PC-3 (cell line): ENCODE data around the gene OR1D5. TPM values are rescaled to one million over a fixed set of nuclear protein-coding genes. Genes with fewer than 3 reads are reported as not detected.

Experiments used
- ATAC-seq: fragments of 200-7000 bp; cut with Tn5 transposase; 2 replicates; pipeline ENCODE4 v1.9.1; 2020; ENCODE audit warnings: mild to moderate bottlenecking, moderate library complexity
- BruUV-seq: library from RNA; stranded (reverse); fragments of 400-500 nt; replicated peaks from 2 replicates; lab custom pipeline; 2021; lab: Mats Ljungman, UMichigan
- CTCF ChIA-PET: fragments of 300-600 bp; sonication (Branson Sonifier 250); formaldehyde crosslinking; loops from one replicate; lab custom pipeline; 2022; ENCODE audit warnings: antibody characterized with exemption; lab: Charles Lee
- POLR2A ChIA-PET: fragments of 300-600 bp; sonication (Branson Sonifier 250); formaldehyde crosslinking; loops from one replicate; lab custom pipeline; 2022; ENCODE audit warnings: antibody characterized with exemption; ENCODE audit not compliant: unreplicated experiment; lab: Charles Lee
- DNase-seq: peaks from one replicate; pipeline ENCODE4 v3.0.0-alpha.2; 2015
- H2AFZ ChIP-seq: fragments of 300-600 bp; sonication (generic); 2 replicates; pipeline ENCODE4 v1.6.0; 2016; ENCODE audit warnings: antibody characterized with exemption, low read length
- H3F3A ChIP-seq: fragments of 300-600 bp; sonication (generic); one replicate; pipeline ENCODE4 v1.6.0; 2017; ENCODE audit warnings: antibody characterized with exemption, low read length, control low read depth, mild to moderate bottlenecking; ENCODE audit not compliant: unreplicated experiment
- H3K27ac ChIP-seq: fragments of 300-600 bp; sonication (generic); 2 replicates; pipeline ENCODE4 v1.5.1; 2016; ENCODE audit warnings: mild to moderate bottlenecking, low read length
- H3K27me3 ChIP-seq: fragments of 300-600 bp; sonication (generic); 2 replicates; pipeline ENCODE4 v1.6.1; 2016; ENCODE audit warnings: low read length, mixed read lengths
- H3K36me3 ChIP-seq: fragments of 300-600 bp; sonication (generic); 2 replicates; pipeline ENCODE4 v1.6.1; 2016; ENCODE audit warnings: low read depth, mixed run types, low read length, mixed read lengths
- H3K4me1 ChIP-seq: fragments of 300-600 bp; sonication (generic); 2 replicates; pipeline ENCODE4 v1.5.1; 2016; ENCODE audit warnings: low read length; ENCODE audit not compliant: insufficient read depth
- H3K4me2 ChIP-seq: fragments of 300-600 bp; sonication (generic); 2 replicates; pipeline ENCODE4 v1.6.0; 2016; ENCODE audit warnings: low read length
- H3K4me3 ChIP-seq: fragments of 300-600 bp; sonication (generic); 2 replicates; pipeline ENCODE4 v1.5.1; 2016; ENCODE audit warnings: mild to moderate bottlenecking, low read length, mixed read lengths
- H3K79me2 ChIP-seq: fragments of 300-600 bp; sonication (generic); 2 replicates; pipeline ENCODE4 v1.6.1; 2017; ENCODE audit warnings: low read length, mixed read lengths
- H3K9ac ChIP-seq: fragments of 300-600 bp; sonication (generic); 2 replicates; pipeline ENCODE4 v1.6.0; 2016; ENCODE audit warnings: mild to moderate bottlenecking, low read length
- H3K9me2 ChIP-seq: fragments of 300-600 bp; sonication (generic); replicated peaks from 2 replicates; pipeline ENCODE4 v1.6.1; 2016; ENCODE audit warnings: mixed run types, low read length, mixed read lengths
- H3K9me3 ChIP-seq: fragments of 300-600 bp; sonication (generic); 2 replicates; pipeline ENCODE4 v1.6.1; 2016; ENCODE audit warnings: low read length, mixed read lengths
- H4K20me1 ChIP-seq: fragments of 300-600 bp; sonication (generic); 2 replicates; pipeline ENCODE4 v1.6.1; 2016; ENCODE audit warnings: low read length, mixed read lengths
- EZH2 ChIP-seq: fragments of 300-600 bp; sonication (generic); IDR thresholded peaks from one replicate; pipeline ENCODE4 v1.6.1; 2017; ENCODE audit warnings: antibody characterized with exemption, mild to moderate bottlenecking, low read length; ENCODE audit not compliant: unreplicated experiment
- EZH2phosphoT487 ChIP-seq: fragments of 300-600 bp; sonication (generic); IDR thresholded peaks from 2 replicates; pipeline ENCODE4 v1.6.1; 2018; ENCODE audit warnings: mild to moderate bottlenecking, antibody characterized with exemption, low read length, borderline replicate concordance
- intact Hi-C: fragments of 100-400 bp; cut with micrococcal nuclease; formaldehyde crosslinking; loops from 2 replicates; pipeline ENCODE4 v1.9.0; 2023
- total RNA-seq: library from RNA; depleted of rRNA; stranded (reverse); fragments of >200 nt; gene quantifications from 2 replicates; pipeline ENCODE4 v1.2.3, GENCODE V29; 2014
- TF ChIP-seq, protein P1 (sequence below): fragments of 300-600 bp; sonication (generic); conservative IDR thresholded peaks from 2 replicates; pipeline ENCODE4 v1.5.1; 2017; ENCODE audit warnings: antibody characterized with exemption, low read depth, mild to moderate bottlenecking, low read length

Gene OR1D5
- total RNA-seq, 1 experiment from 2014 or later, result not detected

DNA sequence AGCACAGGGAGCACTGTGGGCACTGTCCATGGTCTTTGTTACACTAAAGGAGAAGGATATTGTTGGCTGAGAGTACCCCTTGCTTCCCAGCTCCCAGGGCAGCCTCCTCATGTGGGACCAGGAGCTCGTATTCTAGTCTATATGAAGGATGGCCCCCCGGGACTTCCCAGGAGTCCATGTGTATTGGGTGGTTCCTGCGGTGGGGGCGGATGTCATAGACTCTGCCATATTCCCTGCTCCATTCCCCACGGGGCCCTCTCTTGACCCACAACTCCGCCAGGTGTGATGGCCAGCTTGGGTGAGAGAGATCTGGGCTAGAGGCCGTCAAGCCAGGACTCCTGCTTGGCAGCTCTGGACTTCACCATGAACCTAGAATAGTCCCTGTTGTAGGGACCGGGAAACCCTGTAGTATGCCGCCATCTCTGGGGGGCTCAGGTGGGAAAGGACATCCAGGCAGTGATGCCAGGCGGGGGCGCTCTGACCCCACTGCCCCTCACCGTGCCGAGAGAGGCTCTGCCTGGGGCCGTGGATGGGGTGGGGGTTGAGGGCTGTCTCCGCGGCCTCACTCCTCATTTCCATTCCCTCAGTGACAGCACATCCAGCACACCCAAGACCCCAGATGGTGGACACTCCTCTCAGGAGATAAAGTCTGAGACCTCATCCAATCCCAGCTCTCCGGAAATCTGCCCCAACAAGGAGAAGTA lies 37.8 kb downstream of the OR1D5 start:
- no peak for TF ChIP-seq EZH2phosphoT487
- TF ChIP-seq, protein P1, sequence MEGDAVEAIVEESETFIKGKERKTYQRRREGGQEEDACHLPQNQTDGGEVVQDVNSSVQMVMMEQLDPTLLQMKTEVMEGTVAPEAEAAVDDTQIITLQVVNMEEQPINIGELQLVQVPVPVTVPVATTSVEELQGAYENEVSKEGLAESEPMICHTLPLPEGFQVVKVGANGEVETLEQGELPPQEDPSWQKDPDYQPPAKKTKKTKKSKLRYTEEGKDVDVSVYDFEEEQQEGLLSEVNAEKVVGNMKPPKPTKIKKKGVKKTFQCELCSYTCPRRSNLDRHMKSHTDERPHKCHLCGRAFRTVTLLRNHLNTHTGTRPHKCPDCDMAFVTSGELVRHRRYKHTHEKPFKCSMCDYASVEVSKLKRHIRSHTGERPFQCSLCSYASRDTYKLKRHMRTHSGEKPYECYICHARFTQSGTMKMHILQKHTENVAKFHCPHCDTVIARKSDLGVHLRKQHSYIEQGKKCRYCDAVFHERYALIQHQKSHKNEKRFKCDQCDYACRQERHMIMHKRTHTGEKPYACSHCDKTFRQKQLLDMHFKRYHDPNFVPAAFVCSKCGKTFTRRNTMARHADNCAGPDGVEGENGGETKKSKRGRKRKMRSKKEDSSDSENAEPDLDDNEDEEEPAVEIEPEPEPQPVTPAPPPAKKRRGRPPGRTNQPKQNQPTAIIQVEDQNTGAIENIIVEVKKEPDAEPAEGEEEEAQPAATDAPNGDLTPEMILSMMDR, result no peak
- no peak for TF ChIP-seq EZH2
- peaks cover 20% of the 10 kb centered on the region for H3K36me3 ChIP-seq
- POLR2A ChIA-PET, result no interaction called here

DNA sequence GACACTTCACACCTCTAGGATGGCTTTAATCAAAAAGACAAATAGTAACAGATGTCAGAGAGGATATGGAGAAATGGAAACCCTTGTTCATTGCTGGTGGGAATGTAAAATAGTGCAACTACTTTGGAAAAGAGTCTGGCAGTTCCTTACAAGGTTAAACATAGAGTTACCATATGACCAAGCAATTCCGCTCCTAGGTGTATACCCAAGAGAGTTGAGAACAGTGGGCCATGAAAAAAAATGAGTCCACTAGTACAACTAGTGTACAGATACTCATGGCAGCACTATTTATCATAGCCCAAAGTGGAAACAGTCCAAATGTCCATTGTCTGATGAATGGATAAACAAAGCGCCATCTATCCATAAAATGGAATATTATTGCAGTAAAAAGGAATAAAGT lies 39.1 kb downstream of the OR1D5 start:
- ChIA-PET CTCF (no interaction called here), POLR2A (no interaction called here)
- no peaks in the 10 kb centered on the region for H3F3A ChIP-seq
- no peak overlapping the region for H2AFZ ChIP-seq
- no peak overlapping the region for H3K9ac ChIP-seq
- H4K20me1 ChIP-seq, result no peaks in the 10 kb centered on the region
- BruUV-seq, result no TSS peak
- DNase-seq (no peak), ATAC-seq (no peak)
- H3K36me3 ChIP-seq, result peaks cover 21% of the 10 kb centered on the region
- H3K27ac ChIP-seq, result no peak overlapping the region
- H3K4me1 ChIP-seq, result peaks cover under 1% of the 10 kb centered on the region; the same call in 1 of the 2 replicates
- H3K9me2 ChIP-seq, result no peaks in the 10 kb centered on the region
- H3K79me2 ChIP-seq, result no peaks in the 10 kb centered on the region
- intact Hi-C loops, result no loop called here
- H3K4me2 ChIP-seq, result no peak overlapping the region
- no peaks in the 10 kb centered on the region for H3K27me3 ChIP-seq
- TF ChIP-seq, protein P1, result no peak
- TF ChIP-seq EZH2phosphoT487, result no peak
- no peak for TF ChIP-seq EZH2
- no peak overlapping the region for H3K4me3 ChIP-seq
- H3K9me3 ChIP-seq, result no peaks in the 10 kb centered on the region

More for the DNA sequence above, 37.8 kb downstream of the OR1D5 start:
- H3K4me2 ChIP-seq, result no peak overlapping the region
- DNase-seq (no peak), ATAC-seq (no peak)
- H3K9me2 ChIP-seq, result no peaks in the 10 kb centered on the region
- H3F3A ChIP-seq, result no peaks in the 10 kb centered on the region
- H3K79me2 ChIP-seq, result no peaks in the 10 kb centered on the region
- no peaks in the 10 kb centered on the region for H4K20me1 ChIP-seq
- CTCF ChIA-PET, result no interaction called here
- intact Hi-C loops, result no loop called here
- no peak overlapping the region for H3K9ac ChIP-seq
- peaks cover 9% of the 10 kb centered on the region for H3K4me1 ChIP-seq
- H3K27me3 ChIP-seq, result no peaks in the 10 kb centered on the region
- H3K27ac ChIP-seq, result no peak overlapping the region
- no TSS peak for BruUV-seq
- no peak overlapping the region for H3K4me3 ChIP-seq
- H2AFZ ChIP-seq, result no peak overlapping the region
- H3K9me3 ChIP-seq, result no peaks in the 10 kb centered on the region

DNA sequence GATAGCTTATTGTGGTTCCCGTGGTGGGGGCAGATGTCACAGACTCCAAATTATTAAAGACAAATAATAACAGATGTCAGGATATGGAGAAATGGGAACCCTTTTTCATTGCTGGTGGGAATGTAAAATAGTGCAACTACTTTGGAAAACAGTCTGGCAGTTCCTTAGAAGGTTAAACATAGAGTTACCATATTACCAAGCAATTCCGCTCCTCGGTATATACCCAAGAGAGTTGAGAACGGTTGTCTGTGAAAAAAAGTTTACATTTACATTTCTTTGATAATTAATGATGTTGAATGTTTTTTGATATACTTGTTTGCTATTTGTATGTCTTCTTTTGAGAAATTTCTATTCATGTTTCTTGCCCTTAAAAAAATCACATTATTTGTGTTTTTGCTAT lies 41.2 kb downstream of the OR1D5 start:
- no peaks in the 10 kb centered on the region for H3K27me3 ChIP-seq
- H4K20me1 ChIP-seq, result no peaks in the 10 kb centered on the region
- POLR2A ChIA-PET, result no interaction called here
- CTCF ChIA-PET, result no interaction called here
- no peaks in the 10 kb centered on the region for H3K9me2 ChIP-seq
- DNase-seq (no peak), ATAC-seq (no peak)
- no peak overlapping the region for H3K9ac ChIP-seq
- no peaks in the 10 kb centered on the region for H3F3A ChIP-seq
- H3K79me2 ChIP-seq, result no peaks in the 10 kb centered on the region
- H3K27ac ChIP-seq, result no peak overlapping the region
- H3K9me3 ChIP-seq, result no peaks in the 10 kb centered on the region
- no peak overlapping the region for H2AFZ ChIP-seq
- H3K4me2 ChIP-seq, result no peak overlapping the region
- TF ChIP-seq EZH2phosphoT487, result no peak
- no peak for TF ChIP-seq EZH2
- TF ChIP-seq, protein P1, result no peak
- H3K4me3 ChIP-seq, result no peak overlapping the region
- H3K36me3 ChIP-seq, result peaks cover 21% of the 10 kb centered on the region
- intact Hi-C loops, result no loop called here
- no peaks in the 10 kb centered on the region for H3K4me1 ChIP-seq
- no TSS peak for BruUV-seq
